HEK293T (cell line): ENCODE measurements around the gene LGALSL.

Experiments used
- CTCF ChIA-PET: fragments of 350-600 bp; formaldehyde crosslinking; extraction: SDS; loops from one replicate; lab custom pipeline; 2021; ENCODE audit warnings: antibody characterized with exemption, inconsistent platforms; lab: Yijun Ruan, JAX
- POLR2A ChIA-PET: fragments of 350-600 bp; formaldehyde crosslinking; extraction: SDS; loops from one replicate; lab custom pipeline; 2020; ENCODE audit warnings: antibody characterized with exemption, inconsistent platforms; lab: Yijun Ruan, JAX
- DNase-seq: peaks from one replicate; pipeline ENCODE4 v3.0.0; 2012; ENCODE audit warnings: mixed read lengths; ENCODE audit errors: extremely low spot score
- ARNT ChIP-seq: fragments of 450-650 bp; IDR thresholded peaks from 2 replicates; pipeline ENCODE4 v1.6.1; 2017; ENCODE audit warnings: mild to moderate bottlenecking
- BHLHE40 ChIP-seq: fragments of 450-650 bp; IDR thresholded peaks from 2 replicates; pipeline ENCODE4 v1.6.1; 2016; ENCODE audit warnings: mild to moderate bottlenecking, moderate library complexity, borderline replicate concordance
- CTBP1 ChIP-seq: fragments of 450-650 bp; IDR thresholded peaks from 2 replicates; pipeline ENCODE4 v1.6.1; 2016; ENCODE audit warnings: borderline replicate concordance
- ELF4 ChIP-seq: fragments of 450-650 bp; IDR thresholded peaks from 2 replicates; pipeline ENCODE4 v1.6.1; 2017; ENCODE audit warnings: antibody characterized with exemption
- FOXA1 ChIP-seq: fragments of 450-650 bp; IDR thresholded peaks from 2 replicates; pipeline ENCODE4 v1.6.1; 2016; ENCODE audit warnings: mild to moderate bottlenecking
- FOXK2 ChIP-seq: fragments of 450-650 bp; IDR thresholded peaks from 2 replicates; pipeline ENCODE4 v1.6.1; 2016; ENCODE audit warnings: mild to moderate bottlenecking
- FOXM1 ChIP-seq: fragments of 450-650 bp; IDR thresholded peaks from 2 replicates; pipeline ENCODE4 v1.6.1; 2017; ENCODE audit warnings: mild to moderate bottlenecking, borderline replicate concordance
- HDGF ChIP-seq: fragments of 450-650 bp; IDR thresholded peaks from 2 replicates; pipeline ENCODE4 v1.6.1; 2017; ENCODE audit warnings: antibody characterized with exemption, borderline replicate concordance
- L3MBTL2 ChIP-seq: fragments of 450-650 bp; conservative IDR thresholded peaks from 2 replicates; pipeline ENCODE4 v1.6.1; 2016; ENCODE audit warnings: mild to moderate bottlenecking
- LEF1 ChIP-seq: fragments of 450-650 bp; IDR thresholded peaks from 2 replicates; pipeline ENCODE4 v1.6.1; 2017; ENCODE audit warnings: mild to moderate bottlenecking, borderline replicate concordance
- NFRKB ChIP-seq: fragments of 450-650 bp; IDR thresholded peaks from 2 replicates; pipeline ENCODE4 v1.6.1; 2016; ENCODE audit warnings: mild to moderate bottlenecking, moderate library complexity
- PKNOX1 ChIP-seq: fragments of 450-650 bp; IDR thresholded peaks from 2 replicates; pipeline ENCODE4 v1.6.1; 2016
- SP1 ChIP-seq: fragments of 450-650 bp; IDR thresholded peaks from 2 replicates; pipeline ENCODE4 v1.6.1; 2017
- SUZ12 ChIP-seq: fragments of 450-650 bp; IDR thresholded peaks from 2 replicates; pipeline ENCODE4 v1.6.1; 2016; ENCODE audit warnings: mild to moderate bottlenecking
- TARDBP ChIP-seq: fragments of 450-650 bp; IDR thresholded peaks from 2 replicates; pipeline ENCODE4 v1.6.1; 2016
- ZNF384 ChIP-seq: fragments of 450-650 bp; IDR thresholded peaks from 2 replicates; pipeline ENCODE4 v1.6.1; 2016

Gene LGALSL

DNA sequence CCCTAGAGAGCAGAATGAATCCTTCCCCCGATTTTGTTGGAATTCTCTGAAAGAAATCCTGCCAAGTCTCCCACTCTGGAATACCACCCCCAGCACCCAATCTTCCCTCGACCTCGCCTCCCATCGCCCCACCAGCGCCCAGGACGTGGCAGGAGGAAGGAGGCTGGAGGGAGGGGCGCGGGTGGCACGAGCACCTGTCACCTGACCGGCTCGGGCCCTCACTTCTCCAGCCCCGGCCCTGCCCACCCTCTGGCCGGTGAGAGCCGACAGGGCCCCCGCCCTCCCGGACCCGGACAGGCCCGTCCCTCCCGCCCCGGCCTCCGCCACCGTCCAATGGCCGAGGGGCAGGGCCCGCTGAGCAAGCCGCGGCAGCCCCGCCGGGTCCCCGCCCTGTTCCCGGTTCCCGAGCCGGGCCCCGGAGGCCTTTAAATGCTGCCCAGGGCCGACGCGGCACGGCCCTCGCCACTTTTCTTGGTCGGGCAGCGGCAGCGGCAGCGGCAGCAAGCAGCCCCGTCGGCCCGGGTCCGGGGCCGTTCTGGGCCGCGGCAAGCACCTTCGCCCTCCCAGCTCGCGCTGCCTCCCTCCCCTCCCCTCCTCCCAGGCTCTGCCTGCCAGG is at the start of gene LGALSL:
Gene LGALSL (plus strand): TSS at position 393 of the 616 bp plus-strand sequence. CDS start 384 bp downstream, outside the sequence.
- ChIA-PET CTCF (no interaction called here), POLR2A (interaction anchor here (0.7 to 1.5 kb wide), 6 partner anchors 9 to 94 kb away, joined by 3 read pairs; no protein-coding TSS in a partner anchor)
- TF ChIP-seq HDGF (no peak), PKNOX1 (no peak), ZNF384 (no peak), L3MBTL2 (peak; percentile 54)
- peak; percentile 75 for DNase-seq

GRCh38 chr2:64404743-64405142 is 49.2 kb upstream of the LGALSL start:
- DNase-seq = no peak
- ChIA-PET POLR2A (interaction anchor here (0.8 kb wide), 1 partner anchor 74 kb away, joined by 3 read pairs; no protein-coding TSS in a partner anchor), CTCF (no interaction called here)
- TF ChIP-seq PKNOX1 (no peak), BHLHE40 (no peak), FOXM1 (no peak), CTBP1 (no peak), SUZ12 (no peak), NFRKB (no peak), SP1 (no peak), ARNT (no peak), ELF4 (no peak), FOXA1 (no peak), TARDBP (no peak)

- ChIA-PET POLR2A (interaction anchor here (0.6 kb wide), 1 partner anchor 40 kb away, joined by 3 read pairs; no protein-coding TSS in a partner anchor), CTCF (no interaction called here)
- DNase-seq = no peak
- no peak for TF ChIP-seq SUZ12
- no peak for TF ChIP-seq ELF4
- no peak for TF ChIP-seq SP1
- TF ChIP-seq TARDBP = no peak
- no peak for TF ChIP-seq BHLHE40
- TF ChIP-seq LEF1 = no peak
- no peak for TF ChIP-seq HDGF
- TF ChIP-seq CTBP1 = no peak
- no peak for TF ChIP-seq FOXA1
- TF ChIP-seq FOXK2 = no peak
- TF ChIP-seq FOXM1 = no peak
- no peak for TF ChIP-seq ARNT
- no peak for TF ChIP-seq L3MBTL2
These were observed 48.2 kb upstream of the LGALSL start for GRCh38 chr2:64405581-64406406.

GRCh38 chr2:64406407-64406774 is 47.6 kb upstream of the LGALSL start:
- DNase-seq = no peak
- CTCF ChIA-PET = no interaction called here
- POLR2A ChIA-PET = interaction anchor here (0.6 kb wide), 1 partner anchor 40 kb away, joined by 3 read pairs; no protein-coding TSS in a partner anchor
- no peak for TF ChIP-seq PKNOX1
- no peak for TF ChIP-seq ZNF384
- TF ChIP-seq ELF4 = no peak
- TF ChIP-seq L3MBTL2 = no peak
- no peak for TF ChIP-seq FOXA1
- no peak for TF ChIP-seq SUZ12

GRCh38 chr2:64408031-64408430 is 45.9 kb upstream of the LGALSL start:
- TF ChIP-seq HDGF (no peak), TARDBP (no peak), ARNT (no peak), SUZ12 (no peak), L3MBTL2 (no peak), SP1 (no peak), CTBP1 (no peak), FOXK2 (no peak), LEF1 (no peak), FOXA1 (no peak), ELF4 (no peak), NFRKB (no peak), FOXM1 (no peak), PKNOX1 (no peak), BHLHE40 (no peak), ZNF384 (no peak)
- no peak for DNase-seq
- POLR2A ChIA-PET = no interaction called here
- CTCF ChIA-PET = no interaction called here
